ENCODE results near the gene MORN1. TPM values are rescaled to one million over a fixed set of nuclear protein-coding genes. Genes with fewer than 3 reads are reported as not detected.
A peak's percentile ranks its signal among the peaks of the same experiment; 100 is the strongest.

The MORN1 gene
- total and polyA plus RNA-seq, 2 of the 4 experiments (the other 2 are of a cell fraction): 3.0 to 4.2 TPM

DNA sequence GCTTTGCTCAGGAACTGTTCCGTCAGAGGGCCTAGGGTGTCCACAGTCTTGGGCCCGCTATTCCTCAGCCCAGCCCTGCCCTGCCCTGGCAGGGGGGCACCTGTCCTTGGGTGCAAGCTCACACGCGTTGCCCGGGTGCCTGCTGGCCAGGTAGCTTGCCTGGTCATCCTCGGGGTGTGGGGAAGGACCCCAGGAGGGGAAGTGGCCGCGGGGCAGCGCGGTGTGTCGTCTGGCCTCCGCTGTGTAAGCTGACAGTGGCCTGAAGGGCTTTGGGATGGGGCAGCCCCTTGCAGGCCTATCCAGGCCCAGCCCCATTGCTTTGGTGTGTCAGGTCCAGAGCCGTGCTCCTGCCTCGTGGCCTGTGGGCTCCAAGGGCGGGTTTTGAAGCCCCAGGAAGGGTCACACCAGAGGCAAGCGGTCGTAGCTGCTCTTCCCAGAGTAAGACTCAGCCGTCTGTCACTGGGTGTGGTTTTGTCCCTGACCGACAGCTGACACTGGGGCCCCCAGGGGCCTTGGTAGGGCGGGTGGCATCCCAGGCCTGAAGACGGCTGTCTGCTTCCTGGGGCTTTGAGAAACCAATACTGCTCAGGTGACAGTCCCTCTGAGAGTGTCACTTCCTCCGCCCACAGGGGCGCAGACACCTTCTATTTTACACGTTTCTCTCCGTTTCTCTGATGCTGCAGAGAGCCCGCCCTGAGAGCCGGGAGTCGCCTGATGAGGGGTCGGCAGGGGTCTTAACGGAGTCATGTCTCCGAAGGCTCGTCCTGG, 91.2 kb downstream of the MORN1 start:
- no TSS peak for BruUV-seq (replicated peaks)
- Histone ChIP-seq H3K27ac (ENCODE audit: insufficient read depth, low read length) (peak overlapping the region; percentile 84), H3K9ac (ENCODE audit: low read depth, low read length) (peak overlapping the region; percentile 57), H2BK120ac (ENCODE audit: low read depth, low read length) (peak overlapping the region; percentile 52; the same call in 1 of the 2 replicates), H2AFZ (replicated peaks; ENCODE audit: low read length, poor library complexity) (peak overlapping the region; percentile 64), H2BK15ac (ENCODE audit: low read depth, low read length) (no peak overlapping the region), H3K9me3 (ENCODE audit: control insufficient read depth, insufficient read depth, low read length) (no peaks in the 10 kb centered on the region), H2AK5ac (ENCODE audit: low read depth, low read length) (peak overlapping the region; percentile 66), H4K20me1 (ENCODE audit: insufficient read depth, low read length) (peaks cover 81% of the 10 kb centered on the region), H3K4me1 (ENCODE audit: control insufficient read depth, insufficient read depth, low read length) (peaks cover 26% of the 10 kb centered on the region), H3K79me1 (ENCODE audit: low read depth in 1 of 2, low read length in 2 of 2) (peaks cover 5 to 91% of the 10 kb centered on the region in 2 experiments), H3K36me3 (ENCODE audit: control insufficient read depth, insufficient read depth, low read length) (peaks cover 28% of the 10 kb centered on the region; the same call in 1 of the 2 replicates), H4K8ac (ENCODE audit: low read depth in 2 of 2, low read length in 2 of 2) (peak overlapping the region in 1 of 2 experiments; percentile 35; a peak in 1 of 4 replicates), H3K14ac (replicated peaks; ENCODE audit: low read depth, low read length) (peak overlapping the region; percentile 66; the same call in 1 of the 2 replicates), H3K56ac (ENCODE audit: extremely low read depth, insufficient read depth, low read length) (no peak overlapping the region), H3K4me3 (ENCODE audit: insufficient read depth, low read depth, low read length) (no peak overlapping the region), H3K4ac (ENCODE audit: low read depth, low read length) (peak overlapping the region; percentile 81), H2BK5ac (ENCODE audit: low read depth, low read length, poor library complexity, severe bottlenecking) (peak overlapping the region; percentile 59), H3K9me1 (ENCODE audit: insufficient read depth, low read length) (peaks cover 30% of the 10 kb centered on the region), H2BK20ac (ENCODE audit: low read depth, low read length) (no peak overlapping the region), H2AK9ac (replicated peaks; ENCODE audit: low read depth, low read length, poor library complexity) (peak overlapping the region; percentile 96), H3K18ac (ENCODE audit: low read depth, low read length) (no peak overlapping the region), H4K91ac (ENCODE audit: insufficient read depth, low read depth, low read length) (peak overlapping the region; percentile 56; the same call in 1 of the 2 replicates), H3K27me3 (ENCODE audit: control insufficient read depth, insufficient read depth, low read length) (no peaks in the 10 kb centered on the region), H3K4me2 (ENCODE audit: low read depth, low read length) (peak overlapping the region; percentile 29), H4K5ac (ENCODE audit: low read depth, low read length) (peak overlapping the region; percentile 42), H3K23ac (ENCODE audit: low read depth, low read length) (peak overlapping the region; percentile 85)
- POLR2A ChIA-PET (ENCODE audit: unreplicated experiment): no interaction called here
- CTCF ChIA-PET: interaction anchor here (1.0 kb wide), 1 partner anchor 12 kb away, joined by 3 read pairs; no protein-coding TSS in a partner anchor
- dilution Hi-C loops (cut with HindIII; ENCODE audit: low sequenced_read_pairs, unreplicated experiment): no loop called here
- intact Hi-C loops (cut with micrococcal nuclease): no loop called here
- TF ChIP-seq BHLHE40 (IDR thresholded peaks at IDR 0.05; ENCODE audit: low read depth, low read length) (no peak), MAZ (IDR thresholded peaks at IDR 0.05; ENCODE audit: borderline replicate concordance, low read depth, low read length) (no peak), RCOR1 (IDR thresholded peaks at IDR 0.05; ENCODE audit: insufficient replicate concordance, low read length) (no peak), RFX5 (IDR thresholded peaks at IDR 0.05; ENCODE audit: low read depth, low read length) (no peak), NFE2L2 (IDR thresholded peaks at IDR 0.05; ENCODE audit: low read depth, low read length) (no peak), MAFK (IDR thresholded peaks at IDR 0.05; ENCODE audit: low read depth, low read length) (no peak), RAD21 (IDR thresholded peaks at IDR 0.05; ENCODE audit: low read length) (no peak), POLR2A (IDR thresholded peaks at IDR 0.05; ENCODE audit: low read depth, low read length) (no peak), FOS (IDR thresholded peaks at IDR 0.05; ENCODE audit: low read depth, low read length) (no peak), CHD1 (IDR thresholded peaks at IDR 0.05; ENCODE audit: low read depth, low read length) (no peak), CEBPB (IDR thresholded peaks at IDR 0.05; ENCODE audit: low read depth, low read length) (no peak), MXI1 (IDR thresholded peaks at IDR 0.05; ENCODE audit: borderline replicate concordance, low read depth, low read length) (no peak), SMC3 (IDR thresholded peaks at IDR 0.05; ENCODE audit: low read depth, low read length) (no peak)
- TF ChIP-seq, protein P1, sequence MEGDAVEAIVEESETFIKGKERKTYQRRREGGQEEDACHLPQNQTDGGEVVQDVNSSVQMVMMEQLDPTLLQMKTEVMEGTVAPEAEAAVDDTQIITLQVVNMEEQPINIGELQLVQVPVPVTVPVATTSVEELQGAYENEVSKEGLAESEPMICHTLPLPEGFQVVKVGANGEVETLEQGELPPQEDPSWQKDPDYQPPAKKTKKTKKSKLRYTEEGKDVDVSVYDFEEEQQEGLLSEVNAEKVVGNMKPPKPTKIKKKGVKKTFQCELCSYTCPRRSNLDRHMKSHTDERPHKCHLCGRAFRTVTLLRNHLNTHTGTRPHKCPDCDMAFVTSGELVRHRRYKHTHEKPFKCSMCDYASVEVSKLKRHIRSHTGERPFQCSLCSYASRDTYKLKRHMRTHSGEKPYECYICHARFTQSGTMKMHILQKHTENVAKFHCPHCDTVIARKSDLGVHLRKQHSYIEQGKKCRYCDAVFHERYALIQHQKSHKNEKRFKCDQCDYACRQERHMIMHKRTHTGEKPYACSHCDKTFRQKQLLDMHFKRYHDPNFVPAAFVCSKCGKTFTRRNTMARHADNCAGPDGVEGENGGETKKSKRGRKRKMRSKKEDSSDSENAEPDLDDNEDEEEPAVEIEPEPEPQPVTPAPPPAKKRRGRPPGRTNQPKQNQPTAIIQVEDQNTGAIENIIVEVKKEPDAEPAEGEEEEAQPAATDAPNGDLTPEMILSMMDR (conservative IDR thresholded peaks at IDR 0.05; ENCODE audit: low read depth, low read length): no peak
- TF ChIP-seq, protein P2, sequence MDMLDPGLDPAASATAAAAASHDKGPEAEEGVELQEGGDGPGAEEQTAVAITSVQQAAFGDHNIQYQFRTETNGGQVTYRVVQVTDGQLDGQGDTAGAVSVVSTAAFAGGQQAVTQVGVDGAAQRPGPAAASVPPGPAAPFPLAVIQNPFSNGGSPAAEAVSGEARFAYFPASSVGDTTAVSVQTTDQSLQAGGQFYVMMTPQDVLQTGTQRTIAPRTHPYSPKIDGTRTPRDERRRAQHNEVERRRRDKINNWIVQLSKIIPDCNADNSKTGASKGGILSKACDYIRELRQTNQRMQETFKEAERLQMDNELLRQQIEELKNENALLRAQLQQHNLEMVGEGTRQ (IDR thresholded peaks at IDR 0.05; ENCODE audit: low read depth, low read length): no peak
- no peak for ATAC-seq (ENCODE audit: low read depth)
- WGBS, 2 experiments (ENCODE audit: extremely low coverage in 2 of 2, insufficient read length in 1 of 2): 62% methylated on average over 10 of the region's 32 CpGs; no CpG with 5 or more reads in 1 of the 2 experiments
- DNase-seq: no peak
- in situ Hi-C loops (cut with MboI; ENCODE audit: low sequenced_read_pairs): no loop called here

Measured in IMR-90 (cell line).